ENCODE data around the gene CRHBP.
"Not testable (repeated sequence)": the region's sequence is repeated elsewhere in the genome, so short reads cannot be mapped to it uniquely, and the experiment has no call there.

Gene CRHBP

GRCh38 chr5:76952795-76953536 is at the start of gene CRHBP:
CRHBP (plus strand) TSS chr5:76953045; CDS start chr5:76953135, 90 bp downstream.
- no peak within 1 kb of the TSS for H3K27ac ChIP-seq
- DNase-seq (ENCODE audit: low read depth, low spot score) = no peak

GRCh38 chr5:76908166-76908565 is 44.7 kb upstream of the CRHBP start:
- DNase-seq (ENCODE audit: low read depth, low spot score) = no peak

GRCh38 chr5:76910344-76910933 is 42.4 kb upstream of the CRHBP start:
- H3K27ac ChIP-seq; DNase-seq (ENCODE audit: low read depth, low spot score): not testable (repeated sequence)

More at GRCh38 chr5:76908166-76908565, 44.7 kb upstream of the CRHBP start:
- no peak overlapping the region for H3K27ac ChIP-seq

- H3K27ac ChIP-seq; DNase-seq (ENCODE audit: low read depth, low spot score): not testable (repeated sequence)
These were observed 38.2 kb upstream of the CRHBP start for GRCh38 chr5:76914671-76915070.

GRCh38 chr5:76918539-76918938 is 34.3 kb upstream of the CRHBP start:
- no peak overlapping the region for H3K27ac ChIP-seq

GRCh38 chr5:76920491-76920890 is 32.4 kb upstream of the CRHBP start:
- no peak for DNase-seq (ENCODE audit: low read depth, low spot score)
- H3K27ac ChIP-seq = no peak overlapping the region

More at GRCh38 chr5:76918539-76918938, 34.3 kb upstream of the CRHBP start:
- DNase-seq (ENCODE audit: low read depth, low spot score) = no peak

GRCh38 chr5:76926329-76927105 is 26.3 kb upstream of the CRHBP start:
- no peak overlapping the region for H3K27ac ChIP-seq
- DNase-seq (ENCODE audit: low read depth, low spot score) = no peak

GRCh38 chr5:76927961-76928360 is 24.9 kb upstream of the CRHBP start:
- H3K27ac ChIP-seq = no peak overlapping the region
- DNase-seq (ENCODE audit: low read depth, low spot score) = no peak

- no peak overlapping the region for H3K27ac ChIP-seq
- no peak for DNase-seq (ENCODE audit: low read depth, low spot score)
These were observed 22.8 kb upstream of the CRHBP start for GRCh38 chr5:76930083-76930482.

- DNase-seq (ENCODE audit: low read depth, low spot score) = no peak
- no peak overlapping the region for H3K27ac ChIP-seq
These were observed 14.7 kb upstream of the CRHBP start for GRCh38 chr5:76938177-76938576.

- no peak for DNase-seq (ENCODE audit: low read depth, low spot score)
- no peak overlapping the region for H3K27ac ChIP-seq
These were observed 11.8 kb upstream of the CRHBP start for GRCh38 chr5:76941000-76941399.

GRCh38 chr5:76941442-76941841 is 11.4 kb upstream of the CRHBP start:
- H3K27ac ChIP-seq = no peak overlapping the region
- no peak for DNase-seq (ENCODE audit: low read depth, low spot score)

GRCh38 chr5:76942581-76942980 is 10.3 kb upstream of the CRHBP start:
- DNase-seq (ENCODE audit: low read depth, low spot score) = peak; percentile 10
- H3K27ac ChIP-seq = no peak overlapping the region

GRCh38 chr5:76943006-76943405 is 9.8 kb upstream of the CRHBP start:
- no peak for DNase-seq (ENCODE audit: low read depth, low spot score)
- no peak overlapping the region for H3K27ac ChIP-seq

- H3K27ac ChIP-seq = no peak overlapping the region
- no peak for DNase-seq (ENCODE audit: low read depth, low spot score)
These were observed 8.2 kb upstream of the CRHBP start for GRCh38 chr5:76944638-76945037.

GRCh38 chr5:76945238-76945637 is 7.6 kb upstream of the CRHBP start:
- DNase-seq (ENCODE audit: low read depth, low spot score); H3K27ac ChIP-seq: not testable (repeated sequence)

- DNase-seq (ENCODE audit: low read depth, low spot score) = no peak
- no peak overlapping the region for H3K27ac ChIP-seq
These were observed 6.8 kb upstream of the CRHBP start for GRCh38 chr5:76946090-76946489.

GRCh38 chr5:76947082-76947503 is 5.8 kb upstream of the CRHBP start:
- no peak for DNase-seq (ENCODE audit: low read depth, low spot score)
- no peak overlapping the region for H3K27ac ChIP-seq

- H3K27ac ChIP-seq = no peak overlapping the region
- no peak for DNase-seq (ENCODE audit: low read depth, low spot score)
These were observed 922 bp downstream of the CRHBP start for GRCh38 chr5:76953551-76954382.

GRCh38 chr5:76954383-76954763 is 1.5 kb downstream of the CRHBP start:
- H3K27ac ChIP-seq = no peak overlapping the region
- DNase-seq (ENCODE audit: low read depth, low spot score) = no peak
